Breast epithelium (tissue), 4 donors: Measurements from ENCODE around the gene VCP. TPM values are rescaled to one million over a fixed set of nuclear protein-coding genes. Genes with fewer than 3 reads are reported as not detected.

Experiments used
- DNase-seq, 2 donors: peaks; one replicate each; pipeline ENCODE4 v3.0.0-alpha.2; 2019; ENCODE audit warnings: low spot score in 2 of 2
- H3K27ac ChIP-seq, 2 donors: fragments of 200-600 bp; sonication (generic) in 1 of 2; one replicate each; pipeline ENCODE4 v1.5.1; 2016 to 2019; ENCODE audit warnings: mild to moderate bottlenecking in 1 of 2
- H3K27me3 ChIP-seq, 2 donors: fragments of 200-600 bp; sonication (generic) in 1 of 2; one replicate each; pipeline versions ENCODE4 v1.5.1 to v1.6.0; 2017 to 2019; ENCODE audit warnings: control low read depth in 1 of 2, mild to moderate bottlenecking in 1 of 2
- H3K36me3 ChIP-seq: fragments of 200-600 bp; one replicate; pipeline ENCODE4 v1.5.1; 2019
- H3K4me1 ChIP-seq, 2 donors: fragments of 200-600 bp; sonication (generic); one replicate each; pipeline ENCODE4 v1.5.1; 2016 to 2019; ENCODE audit warnings: control low read depth in 1 of 2
- H3K4me3 ChIP-seq, 3 donors: fragments of 200-600 bp; sonication (generic); 1 replicate in 2 of 3; 2 replicates in 1 of 3; pipeline ENCODE4 v1.5.1; 2016 to 2019; ENCODE audit warnings: mild to moderate bottlenecking in 3 of 3, moderate library complexity in 2 of 3
- H3K9me3 ChIP-seq, 2 donors: fragments of 200-600 bp; sonication (generic) in 1 of 2; one replicate each; pipeline ENCODE4 v1.5.1; 2016 to 2019; ENCODE audit warnings: control low read depth in 1 of 2
- CTCF ChIP-seq, 3 donors: fragments of 450-650 bp; IDR thresholded peaks; one replicate each; pipeline ENCODE4 v1.5.1; 2016 to 2017; ENCODE audit warnings: antibody characterized with exemption in 3 of 3, mild to moderate bottlenecking in 3 of 3, moderate library complexity in 3 of 3
- POLR2A ChIP-seq: fragments of 450-650 bp; IDR thresholded peaks from one replicate; pipeline ENCODE4 v1.6.1; 2016; ENCODE audit warnings: antibody characterized with exemption, mild to moderate bottlenecking, moderate library complexity
- POLR2AphosphoS5 ChIP-seq, 3 donors: sonication (generic); formaldehyde crosslinking; IDR thresholded peaks; one replicate each; pipeline ENCODE4 v1.6.1; 2017; ENCODE audit warnings: antibody characterized with exemption in 3 of 3
- intact Hi-C: fragments of 100-400 bp; cut with DNase I; formaldehyde crosslinking; loops from one replicate; pipeline ENCODE4 v1.15.1; 2023; ENCODE audit warnings: low total_unique reads
- total RNA-seq, 3 donors: library from RNA; depleted of rRNA; stranded (reverse); fragments of >200 nt; gene quantifications; one replicate each; pipeline ENCODE4 v1.1.0, GENCODE V29; 2016

The VCP gene
- 100 to 1,000 TPM; 150 to 173 (median 168) TPM for total RNA-seq

- H3K27me3 ChIP-seq: no peaks in the 10 kb centered on the region
Observed at GRCh38 chr9:35072461-35073278, at the start of gene VCP. TSS of gene VCP (minus strand) at chr9:35072625. CDS start at chr9:35072353, 272 bp downstream.

GRCh38 chr9:35116898-35117551 is 44.6 kb upstream of the VCP start:
- Histone ChIP-seq H3K27ac (peak overlapping the region; percentile 88 to 92), H3K4me3 (peak overlapping the region; percentile 60 to 76 (median 60)), H3K4me1 (peaks cover 0 to 18% of the 10 kb centered on the region in 2 donors), H3K36me3 (no peaks in the 10 kb centered on the region), H3K9me3 (no peaks in the 10 kb centered on the region), H3K27me3 (no peaks in the 10 kb centered on the region)
- TF ChIP-seq POLR2AphosphoS5 (IDR thresholded peaks at IDR 0.05): peak in 1 of 3 donors; percentile 26
- peak; percentile 65 to 96 (median 92) for TF ChIP-seq CTCF (IDR thresholded peaks at IDR 0.05)
- TF ChIP-seq POLR2A: no peak
- intact Hi-C loops: no loop called here
- DNase-seq: peak; percentile 86 to 90

More at GRCh38 chr9:35072461-35073278, at the start of gene VCP:
- peak within 1 kb of the TSS; percentile 97 to 98 (median 98) for H3K4me3 ChIP-seq
- H3K27ac ChIP-seq: peak within 1 kb of the TSS; percentile 100
- TF ChIP-seq CTCF (IDR thresholded peaks at IDR 0.05) (no peak), POLR2A (peak; percentile 74), POLR2AphosphoS5 (IDR thresholded peaks at IDR 0.05) (peak; percentile 84 to 94 (median 91))
- intact Hi-C loops: no loop called here
- H3K36me3 ChIP-seq: no peaks in the 10 kb centered on the region
- H3K9me3 ChIP-seq: no peaks in the 10 kb centered on the region
- H3K4me1 ChIP-seq: peaks cover 8 to 12% of the 10 kb centered on the region in 2 donors
- peak; percentile 99 for DNase-seq

GRCh38 chr9:35116539-35116897 is 44.1 kb upstream of the VCP start:
- Histone ChIP-seq H3K27me3 (no peaks in the 10 kb centered on the region), H3K36me3 (no peaks in the 10 kb centered on the region), H3K9me3 (no peaks in the 10 kb centered on the region), H3K4me1 (peaks cover 0 to 18% of the 10 kb centered on the region in 2 donors), H3K27ac (peak overlapping the region; percentile 88 to 92), H3K4me3 (peak overlapping the region; percentile 60 to 76 (median 60))
- no peak for DNase-seq
- intact Hi-C loops: no loop called here
- TF ChIP-seq POLR2AphosphoS5 (IDR thresholded peaks at IDR 0.05) (no peak), POLR2A (no peak), CTCF (IDR thresholded peaks at IDR 0.05) (no peak)

GRCh38 chr9:35115680-35116538 is 43.5 kb upstream of the VCP start, which contains the start of gene ATOSB:
TSS of gene ATOSB (minus strand) at chr9:35115862. CDS start at chr9:35108274, 7,588 bp downstream.
- Histone ChIP-seq H3K4me1 (peaks cover 0 to 18% of the 10 kb centered on the region in 2 donors), H3K27me3 (no peaks in the 10 kb centered on the region), H3K27ac (peak within 1 kb of the TSS; percentile 88 to 92), H3K4me3 (peak within 1 kb of the TSS; percentile 60 to 76 (median 60)), H3K9me3 (no peaks in the 10 kb centered on the region), H3K36me3 (no peaks in the 10 kb centered on the region)
- peak; percentile 22 to 56 (median 43) for TF ChIP-seq POLR2AphosphoS5 (IDR thresholded peaks at IDR 0.05)
- TF ChIP-seq CTCF (IDR thresholded peaks at IDR 0.05): no peak
- peak; percentile 95 to 97 for DNase-seq
- intact Hi-C loops: no loop called here
